Activated CD4-positive, alpha-beta T cell treated with anti-CD3 and anti-CD28 coated beads for 1 hour (primary cell): Measurements from ENCODE around the gene CSNK1A1.
"Not testable (repeated sequence)": the region's sequence is repeated elsewhere in the genome, so short reads cannot be mapped to it uniquely, and the experiment has no call there.

Experiments
- DNase-seq: peaks from one replicate; pipeline ENCODE4 v3.0.0-alpha.2; 2020

CSNK1A1 gene

DNA sequence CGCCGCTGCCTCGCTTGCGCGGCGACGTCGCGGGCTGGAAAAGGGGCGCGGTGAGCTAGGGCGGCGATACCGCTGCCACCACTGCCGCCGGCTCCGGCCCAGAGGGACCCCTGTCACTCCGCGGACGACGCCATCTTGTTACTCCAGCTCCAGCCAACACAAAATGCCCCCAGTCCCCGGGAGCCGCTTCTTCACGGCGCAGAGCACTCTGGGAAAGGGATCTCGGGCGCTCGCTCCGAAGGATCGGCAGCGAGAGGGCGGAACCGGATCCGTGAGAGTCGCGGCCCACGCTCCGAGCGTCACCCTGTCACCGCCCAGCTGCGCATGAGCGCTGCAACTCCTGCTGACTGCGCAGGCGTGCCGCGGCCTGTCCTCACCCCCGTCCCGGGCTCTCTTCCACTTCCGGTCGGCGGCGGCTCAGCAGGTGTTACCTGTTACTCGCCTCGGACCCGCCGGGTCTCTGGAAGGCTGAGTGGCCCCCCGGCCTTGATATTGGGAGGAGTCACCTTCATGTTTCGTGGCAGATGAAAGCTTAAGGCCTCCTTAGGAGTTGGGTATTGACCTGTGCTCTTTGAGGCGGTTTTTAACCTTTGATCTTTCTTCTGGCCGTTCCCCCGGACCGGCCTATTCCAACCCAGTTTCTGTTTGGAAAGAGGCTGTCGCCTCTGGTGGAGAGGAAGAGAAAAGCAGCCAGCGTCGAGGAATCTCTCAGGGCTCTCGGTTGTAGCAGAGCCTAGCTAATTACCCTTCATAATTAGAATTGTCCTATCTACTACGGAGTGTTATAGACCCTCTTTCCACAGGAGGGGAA, at the start of gene CSNK1A1:
Gene CSNK1A1, minus strand, starts transcription at position 213 of the 811 bp plus-strand sequence. CDS start 475 bp downstream, outside the sequence.
- DNase-seq = peak; percentile 99

DNA sequence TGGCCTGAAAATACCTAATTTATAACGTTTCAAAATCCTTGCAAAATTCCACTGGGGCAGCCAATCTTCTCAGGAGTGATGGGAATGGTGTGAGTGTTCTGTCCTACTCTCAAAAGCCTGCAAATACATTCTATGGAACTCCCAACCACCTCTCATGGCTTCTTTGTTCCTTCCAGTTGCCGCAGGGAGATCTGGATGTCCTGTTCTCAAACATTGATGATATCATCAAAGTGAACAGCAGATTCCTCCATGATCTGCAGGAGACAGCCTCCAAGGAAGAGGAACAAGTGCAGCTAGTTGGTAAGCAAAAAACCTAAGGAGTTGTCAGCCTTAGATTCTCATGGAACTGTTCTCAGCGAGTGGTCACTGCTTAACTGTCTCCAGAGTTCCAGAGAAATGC, 49.7 kb upstream of the CSNK1A1 start:
- no peak for DNase-seq

GRCh38 chr5:149599375-149599774, 48.1 kb upstream of the CSNK1A1 start:
- no peak for DNase-seq

- DNase-seq = no peak
These were observed 47.7 kb upstream of the CSNK1A1 start for GRCh38 chr5:149598966-149599365.

- not testable (repeated sequence) for DNase-seq
These were observed 47.0 kb upstream of the CSNK1A1 start for GRCh38 chr5:149598234-149598633.

DNA sequence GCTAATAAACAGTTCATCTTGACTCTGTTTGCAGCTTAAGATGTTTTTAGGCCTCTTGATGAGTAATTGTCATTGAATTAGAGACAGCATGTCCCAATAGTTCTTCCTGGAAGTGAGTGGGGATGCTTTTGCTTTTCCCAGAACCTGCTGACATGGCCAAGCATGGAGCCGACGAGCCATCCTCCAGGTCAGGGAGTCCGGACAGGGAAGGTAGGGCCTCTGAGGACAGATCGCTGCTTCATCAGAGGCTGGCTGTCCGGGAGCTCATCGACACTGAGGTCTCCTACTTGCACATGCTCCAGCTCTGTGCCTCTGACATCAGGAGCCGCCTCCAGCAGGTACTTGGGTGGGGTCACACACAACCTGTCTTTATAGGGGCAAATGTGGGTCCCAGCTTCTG, 46.4 kb upstream of the CSNK1A1 start:
- DNase-seq = no peak

- DNase-seq = no peak
These were observed 45.5 kb upstream of the CSNK1A1 start for GRCh38 chr5:149596712-149597111.

GRCh38 chr5:149595105-149595504, 43.9 kb upstream of the CSNK1A1 start:
- DNase-seq = not testable (repeated sequence)

- DNase-seq = no peak
These were observed 43.1 kb upstream of the CSNK1A1 start for GRCh38 chr5:149594206-149594895.

DNA sequence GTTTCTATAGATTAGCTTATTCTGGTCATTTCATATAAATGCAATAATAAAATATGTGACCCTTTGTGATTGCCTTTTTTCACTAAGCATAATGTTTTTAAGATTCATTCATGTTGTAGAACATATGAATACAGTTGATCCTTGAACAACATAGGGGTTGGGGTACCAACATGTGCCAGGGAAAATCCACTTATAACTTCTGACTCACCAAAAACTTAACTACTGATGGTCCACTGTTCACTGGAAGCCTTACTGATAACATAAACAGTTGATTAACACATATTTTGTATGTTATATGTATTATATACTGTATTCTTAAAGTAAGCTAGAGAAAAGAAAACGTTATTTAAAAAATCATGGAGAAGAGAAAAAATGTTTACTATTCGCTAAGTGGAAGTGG, 42.1 kb upstream of the CSNK1A1 start:
- DNase-seq = no peak

- no peak for DNase-seq
These were observed 37.7 kb upstream of the CSNK1A1 start for GRCh38 chr5:149588936-149589335.

DNA sequence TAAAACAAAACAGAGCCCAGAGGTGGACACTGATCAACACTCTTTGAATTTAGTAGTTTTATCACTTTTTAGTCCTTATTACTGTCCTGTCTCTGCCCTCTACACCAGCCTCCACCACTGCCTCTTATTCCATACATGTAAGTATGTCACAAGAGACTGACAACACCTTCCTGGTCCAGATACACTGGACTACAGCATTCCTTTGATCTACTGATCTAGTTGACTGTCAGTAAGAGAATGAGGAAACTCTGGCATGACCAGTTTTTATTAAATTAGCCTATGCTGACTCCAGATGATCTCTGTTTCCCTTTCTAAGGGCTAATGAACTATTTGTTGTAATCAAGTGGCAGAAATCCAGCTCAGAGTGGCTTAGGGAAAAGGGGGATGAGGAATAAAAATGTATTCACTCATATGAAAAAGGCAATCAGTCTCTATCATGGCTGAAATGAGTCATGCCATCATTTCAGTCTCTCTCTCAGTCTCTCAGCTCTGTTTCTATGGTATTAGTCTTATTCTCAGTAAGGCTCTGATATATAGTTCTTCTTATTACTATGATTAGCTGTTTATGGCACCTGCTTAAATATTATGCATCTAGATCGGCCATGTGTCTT, 35.6 kb upstream of the CSNK1A1 start:
- DNase-seq = no peak

GRCh38 chr5:149585910-149586309, 34.7 kb upstream of the CSNK1A1 start:
- DNase-seq = no peak

DNA sequence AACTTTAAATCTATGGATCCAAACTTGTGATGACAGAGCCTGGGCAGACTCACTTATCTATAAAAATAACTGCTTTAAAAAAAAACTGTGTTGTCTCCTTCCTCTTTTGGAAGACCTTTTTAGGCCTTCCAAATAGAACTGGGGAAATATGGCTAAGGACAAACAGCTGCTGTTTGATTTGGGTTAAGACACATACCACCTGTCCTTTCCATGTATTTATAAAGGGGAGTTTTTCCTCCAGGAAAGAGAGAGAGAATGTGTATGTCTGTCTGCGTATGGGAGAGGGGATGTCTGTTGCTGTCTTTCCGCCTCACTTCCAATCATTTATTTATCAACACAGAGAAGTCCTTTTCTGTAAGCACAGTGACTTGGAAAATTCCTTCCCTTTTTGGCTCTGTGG, 32.9 kb upstream of the CSNK1A1 start:
- DNase-seq = no peak

DNA sequence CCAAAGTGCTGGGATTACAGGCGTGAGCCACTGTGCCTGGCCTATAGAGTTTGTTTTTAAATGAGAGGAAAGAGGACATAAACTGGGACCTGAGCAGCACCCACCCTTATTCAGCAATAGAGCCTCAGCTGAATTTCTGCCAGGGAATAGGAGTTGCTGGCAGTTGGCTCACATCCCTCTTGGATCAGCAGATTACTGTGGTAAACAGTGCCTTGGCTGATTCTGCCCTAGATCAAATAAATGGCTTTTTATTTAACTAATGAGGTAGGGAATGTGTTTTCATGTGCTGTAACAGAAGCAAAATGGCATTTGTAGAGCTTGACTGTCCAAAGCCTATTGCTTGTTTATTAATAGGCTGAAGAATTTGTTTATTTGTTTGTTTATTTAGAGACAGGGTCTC, 32.2 kb upstream of the CSNK1A1 start:
- no peak for DNase-seq

- no peak for DNase-seq
These were observed 30.9 kb upstream of the CSNK1A1 start for GRCh38 chr5:149581931-149582768.

- peak; percentile 23 for DNase-seq
These were observed 30.1 kb upstream of the CSNK1A1 start, which contains the start of gene ARHGEF37 for GRCh38 chr5:149581192-149581861. Gene ARHGEF37 (plus strand): TSS chr5:149581498. CDS start chr5:149597770, 16,272 bp downstream.

GRCh38 chr5:149580808-149581191, 29.6 kb upstream of the CSNK1A1 start:
- DNase-seq = no peak

DNA sequence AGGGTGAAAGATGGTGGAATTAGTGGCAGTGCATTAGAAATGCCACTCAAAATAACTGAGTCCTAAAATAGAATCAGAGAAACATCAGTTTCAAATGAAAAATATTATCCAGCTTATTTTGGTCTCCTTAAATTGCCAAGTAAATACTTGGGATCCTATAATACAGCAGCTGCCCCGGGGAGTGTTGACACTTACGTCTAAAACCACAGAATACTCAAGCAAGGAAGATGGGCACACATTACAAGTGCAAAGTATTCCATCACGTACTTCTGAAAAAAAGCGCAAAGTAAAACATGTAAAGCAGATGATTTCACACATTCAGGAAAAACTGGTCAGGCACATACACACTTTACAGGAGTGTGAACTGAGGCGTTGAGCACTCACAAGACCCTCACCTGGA, 27.7 kb upstream of the CSNK1A1 start:
- DNase-seq = no peak

- DNase-seq = no peak
These were observed 24.8 kb upstream of the CSNK1A1 start for GRCh38 chr5:149576021-149576420.

DNA sequence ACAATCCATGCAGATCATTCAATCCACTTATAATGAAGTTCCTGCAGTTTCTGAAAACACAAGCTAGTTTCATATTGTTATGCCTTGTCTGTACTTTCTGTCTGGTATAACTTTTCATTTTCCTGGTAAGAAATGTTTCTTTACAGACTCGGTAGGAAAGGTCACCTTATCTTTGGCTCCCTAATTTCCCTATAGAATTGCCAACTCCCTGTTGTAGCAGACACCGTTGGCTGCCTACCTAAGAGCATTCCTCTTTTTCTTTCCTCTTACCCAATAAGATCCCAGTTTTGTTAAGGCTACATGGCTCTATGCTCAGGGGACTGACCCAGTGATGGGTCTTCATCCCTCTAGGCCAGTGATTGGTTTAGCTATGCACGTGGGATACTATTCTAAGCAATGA, 23.9 kb upstream of the CSNK1A1 start:
- DNase-seq = no peak

GRCh38 chr5:149572576-149573231, 21.5 kb upstream of the CSNK1A1 start:
- no peak for DNase-seq
